SKM-1 (cell line): ENCODE data around the gene CYS1.
"Not testable (repeated sequence)": the region's sequence is repeated elsewhere in the genome, so short reads cannot be mapped to it uniquely, and the experiment has no call there.

Experiments used
- DNase-seq: peaks from one replicate; lab custom pipeline; 2025; ENCODE audit not compliant: unreplicated experiment; lab: John Stamatoyannopoulos, UW

CYS1 gene

GRCh38 chr2:10094271-10094814 is 14.1 kb upstream of the CYS1 start:
- DNase-seq, result no peak

GRCh38 chr2:10091889-10092244 is 11.7 kb upstream of the CYS1 start:
- DNase-seq, result not testable (repeated sequence)

GRCh38 chr2:10091182-10091888 is 11.1 kb upstream of the CYS1 start:
- DNase-seq, result no peak

- DNase-seq, result no peak
Measured at GRCh38 chr2:10089565-10090190, 9.5 kb upstream of the CYS1 start.

GRCh38 chr2:10087360-10087759 is 7.1 kb upstream of the CYS1 start:
- no peak for DNase-seq

GRCh38 chr2:10086950-10087349 is 6.7 kb upstream of the CYS1 start:
- DNase-seq, result no peak

- DNase-seq, result no peak
Measured at GRCh38 chr2:10085668-10086059, 5.5 kb upstream of the CYS1 start.

- no peak for DNase-seq
Measured at GRCh38 chr2:10085043-10085667, 4.9 kb upstream of the CYS1 start.

GRCh38 chr2:10084223-10084865 is 4.1 kb upstream of the CYS1 start:
- no peak for DNase-seq

GRCh38 chr2:10083692-10084211 is 3.5 kb upstream of the CYS1 start:
- DNase-seq, result no peak

- no peak for DNase-seq
Measured at GRCh38 chr2:10083046-10083445, 2.8 kb upstream of the CYS1 start.

- no peak for DNase-seq
Measured at GRCh38 chr2:10080536-10081304, 509 bp upstream of the CYS1 start.

- DNase-seq, result no peak
Measured at GRCh38 chr2:10079266-10079869, 843 bp downstream of the CYS1 start.

GRCh38 chr2:10078704-10079265 is 1.4 kb downstream of the CYS1 start:
- no peak for DNase-seq

- DNase-seq, result no peak
Measured at GRCh38 chr2:10078001-10078400, 2.2 kb downstream of the CYS1 start.

- no peak for DNase-seq
Measured at GRCh38 chr2:10076988-10077527, 3.2 kb downstream of the CYS1 start.

GRCh38 chr2:10076511-10076910 is 3.7 kb downstream of the CYS1 start:
- DNase-seq, result no peak

- DNase-seq, result no peak
Measured at GRCh38 chr2:10075571-10076209, 4.5 kb downstream of the CYS1 start.

- DNase-seq, result no peak
Measured at GRCh38 chr2:10075101-10075500, 5.1 kb downstream of the CYS1 start.
